ENCODE data around the gene MAD1L1. TPM values are rescaled to one million over a fixed set of nuclear protein-coding genes. Genes with fewer than 3 reads are reported as not detected.

MAD1L1 gene
- total and polyA plus RNA-seq, 2 of the 4 experiments (the other 2 are of a cell fraction), result 29.0 to 40.9 TPM

DNA sequence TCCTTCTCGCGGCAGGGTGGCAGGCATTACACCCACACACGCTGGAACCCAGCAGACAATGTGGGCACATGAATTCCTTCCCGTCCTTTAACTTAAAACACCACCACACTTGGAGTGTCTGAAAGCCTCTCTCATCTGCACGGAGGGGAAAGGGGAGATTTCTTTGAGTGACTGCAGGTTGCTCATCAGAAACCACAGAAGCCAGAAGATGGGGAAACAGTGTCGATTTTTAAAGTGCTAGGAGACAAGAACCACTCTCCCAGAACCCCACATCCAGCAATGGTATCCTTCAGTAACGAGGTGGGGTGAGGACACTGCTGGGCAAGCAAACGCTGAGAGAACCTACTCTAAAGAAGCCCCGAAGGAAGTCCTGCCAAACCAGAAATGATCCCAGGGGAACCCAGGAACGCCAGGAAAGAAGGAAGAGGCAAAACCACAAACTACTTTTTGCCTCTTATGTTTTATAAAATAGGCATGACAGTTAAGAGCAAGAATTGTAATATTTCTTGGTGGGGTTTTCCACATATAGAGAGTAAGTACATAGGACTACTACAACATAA lies 308.4 kb downstream of the MAD1L1 start:
- no peak overlapping the region for H3K4ac ChIP-seq (ENCODE audit: low read depth, low read length)
- H3K23ac ChIP-seq (ENCODE audit: low read depth, low read length), result no peak overlapping the region
- ChIA-PET POLR2A (ENCODE audit: unreplicated experiment) (no interaction called here), CTCF (no interaction called here)
- dilution Hi-C loops (cut with HindIII; ENCODE audit: low sequenced_read_pairs, unreplicated experiment) (no loop called here), in situ Hi-C loops (cut with MboI; ENCODE audit: low sequenced_read_pairs) (no loop called here), intact Hi-C loops (cut with micrococcal nuclease) (no loop called here)
- H2BK15ac ChIP-seq (ENCODE audit: low read depth, low read length), result no peak overlapping the region
- H2BK20ac ChIP-seq (ENCODE audit: low read depth, low read length), result no peak overlapping the region
- H3K27ac ChIP-seq (ENCODE audit: insufficient read depth, low read length), result no peak overlapping the region
- H4K20me1 ChIP-seq (ENCODE audit: insufficient read depth, low read length), result no peaks in the 10 kb centered on the region; the same call in none of the 2 replicates
- H2BK5ac ChIP-seq (ENCODE audit: low read depth, low read length, poor library complexity, severe bottlenecking), result no peak overlapping the region
- no peak overlapping the region for H3K9ac ChIP-seq (ENCODE audit: low read depth, low read length)
- H4K91ac ChIP-seq (ENCODE audit: insufficient read depth, low read depth, low read length), result no peak overlapping the region
- no peak overlapping the region for H2AK9ac ChIP-seq (replicated peaks; ENCODE audit: low read depth, low read length, poor library complexity)
- H4K8ac ChIP-seq (ENCODE audit: low read depth in 2 of 2, low read length in 2 of 2), result no peak overlapping the region
- no peak overlapping the region for H3K14ac ChIP-seq (replicated peaks; ENCODE audit: low read depth, low read length)
- no peak overlapping the region for H3K4me2 ChIP-seq (ENCODE audit: low read depth, low read length)
- peaks cover 8% of the 10 kb centered on the region; the same call in 1 of the 2 replicates for H3K4me1 ChIP-seq (ENCODE audit: control insufficient read depth, insufficient read depth, low read length)
- H4K5ac ChIP-seq (ENCODE audit: low read depth, low read length), result no peak overlapping the region
- no TSS peak for BruUV-seq (replicated peaks)
- H3K79me1 ChIP-seq (ENCODE audit: low read depth in 1 of 2, low read length in 2 of 2), result peaks cover 0 to 9% of the 10 kb centered on the region in 2 experiments; a peak in 1 of 4 replicates
- WGBS, 2 experiments (ENCODE audit: extremely low coverage in 2 of 2, insufficient read length in 1 of 2), result 93% methylated on average over 3 of the region's 10 CpGs; no CpG with 5 or more reads in 1 of the 2 experiments
- H3K36me3 ChIP-seq (ENCODE audit: control insufficient read depth, insufficient read depth, low read length), result no peaks in the 10 kb centered on the region
- no peak overlapping the region for H2BK120ac ChIP-seq (ENCODE audit: low read depth, low read length)
- no peak overlapping the region for H2AFZ ChIP-seq (replicated peaks; ENCODE audit: low read length, poor library complexity)
- no peak overlapping the region for H3K56ac ChIP-seq (ENCODE audit: extremely low read depth, insufficient read depth, low read length)
- TF ChIP-seq, protein P1, sequence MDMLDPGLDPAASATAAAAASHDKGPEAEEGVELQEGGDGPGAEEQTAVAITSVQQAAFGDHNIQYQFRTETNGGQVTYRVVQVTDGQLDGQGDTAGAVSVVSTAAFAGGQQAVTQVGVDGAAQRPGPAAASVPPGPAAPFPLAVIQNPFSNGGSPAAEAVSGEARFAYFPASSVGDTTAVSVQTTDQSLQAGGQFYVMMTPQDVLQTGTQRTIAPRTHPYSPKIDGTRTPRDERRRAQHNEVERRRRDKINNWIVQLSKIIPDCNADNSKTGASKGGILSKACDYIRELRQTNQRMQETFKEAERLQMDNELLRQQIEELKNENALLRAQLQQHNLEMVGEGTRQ (IDR thresholded peaks at IDR 0.05; ENCODE audit: low read depth, low read length), result no peak
- H3K27me3 ChIP-seq (ENCODE audit: control insufficient read depth, insufficient read depth, low read length), result no peaks in the 10 kb centered on the region
- no peak overlapping the region for H3K4me3 ChIP-seq (ENCODE audit: insufficient read depth, low read depth, low read length)
- H3K9me3 ChIP-seq (ENCODE audit: control insufficient read depth, insufficient read depth, low read length), result no peaks in the 10 kb centered on the region
- ATAC-seq (ENCODE audit: low read depth) (no peak), DNase-seq (no peak)
- H3K9me1 ChIP-seq (ENCODE audit: insufficient read depth, low read length), result peaks cover 6% of the 10 kb centered on the region; the same call in 1 of the 2 replicates
- H2AK5ac ChIP-seq (ENCODE audit: low read depth, low read length), result no peak overlapping the region
- no peak overlapping the region for H3K18ac ChIP-seq (ENCODE audit: low read depth, low read length)
